A673 (cell line): ENCODE results near the gene CDKL5. TPM values are rescaled to one million over a fixed set of nuclear protein-coding genes. Genes with fewer than 3 reads are reported as not detected.
A peak's percentile ranks its signal among the peaks of the same experiment; 100 is the strongest.
"Not testable (repeated sequence)": the region's sequence is repeated elsewhere in the genome, so short reads cannot be mapped to it uniquely, and the experiment has no call there.

Experiments
- BruUV-seq: library from RNA; stranded (reverse); fragments of 400-500 nt; replicated peaks from 2 replicates; lab custom pipeline; 2021; lab: Mats Ljungman, UMichigan
- CTCF ChIA-PET: fragments of 300-600 bp; sonication (Branson Sonifier 250); formaldehyde crosslinking; loops from one replicate; lab custom pipeline; 2022; ENCODE audit warnings: antibody characterized with exemption; lab: Charles Lee
- POLR2A ChIA-PET: fragments of 300-600 bp; sonication (Branson Sonifier 250); formaldehyde crosslinking; loops from one replicate; lab custom pipeline; 2022; ENCODE audit warnings: antibody characterized with exemption; ENCODE audit not compliant: low non-redundant PET; lab: Charles Lee
- DNase-seq: peaks from one replicate; pipeline ENCODE4 v3.0.0-alpha.2; 2015; ENCODE audit warnings: low spot score
- H3K27ac ChIP-seq: fragments of 200-600 bp; sonication (generic); 2 replicates; pipeline ENCODE4 v1.5.1; 2016; ENCODE audit warnings: mixed run types, low read depth, mild to moderate bottlenecking, mixed read lengths, antibody characterized with exemption, low read length; ENCODE audit not compliant: poor library complexity, severe bottlenecking
- H3K27me3 ChIP-seq: fragments of 200-600 bp; sonication (generic); replicated peaks from 2 replicates; pipeline ENCODE4 v1.6.1; 2017; ENCODE audit warnings: mixed run types, low read depth, mild to moderate bottlenecking, mixed read lengths, antibody characterized with exemption, low read length; ENCODE audit not compliant: insufficient read depth, poor library complexity
- H3K36me3 ChIP-seq: fragments of 200-600 bp; sonication (generic); 2 replicates; pipeline ENCODE4 v1.6.1; 2016; ENCODE audit warnings: mixed run types, mild to moderate bottlenecking, mixed read lengths, antibody characterized with exemption, low read length; ENCODE audit not compliant: insufficient read depth, poor library complexity, severe bottlenecking
- H3K4me1 ChIP-seq: fragments of 200-600 bp; sonication (generic); 2 replicates; pipeline ENCODE4 v1.6.1; 2017; ENCODE audit warnings: mixed run types, mild to moderate bottlenecking, mixed read lengths, antibody characterized with exemption, low read length; ENCODE audit not compliant: insufficient read depth, poor library complexity, severe bottlenecking
- H3K4me3 ChIP-seq: fragments of 200-600 bp; sonication (generic); 2 replicates; pipeline ENCODE4 v1.5.1; 2016; ENCODE audit warnings: low read depth, mixed run types, mild to moderate bottlenecking, mixed read lengths, low read length; ENCODE audit not compliant: poor library complexity, severe bottlenecking
- H3K9me3 ChIP-seq: fragments of 200-600 bp; sonication (generic); 2 replicates; pipeline ENCODE4 v1.6.1; 2016; ENCODE audit warnings: mixed run types, low read depth, mild to moderate bottlenecking, mixed read lengths, antibody characterized with exemption, low read length; ENCODE audit not compliant: poor library complexity, severe bottlenecking
- CTCF ChIP-seq: fragments of 300-800, 200-600 bp; sonication (generic); conservative IDR thresholded peaks from 2 replicates; pipeline ENCODE4 v1.5.1; 2017; ENCODE audit warnings: low read depth, mild to moderate bottlenecking, antibody characterized with exemption, low read length, moderate library complexity, mixed read lengths
- EZH2 ChIP-seq: fragments of 200-600 bp; sonication (generic); IDR thresholded peaks from 2 replicates; pipeline ENCODE4 v1.6.1; 2017; ENCODE audit warnings: borderline replicate concordance, low read depth, mild to moderate bottlenecking, mixed read lengths, antibody characterized with exemption, low read length; ENCODE audit not compliant: poor library complexity, severe bottlenecking
- intact Hi-C: fragments of 100-400 bp; cut with micrococcal nuclease; formaldehyde crosslinking; loops from one replicate; pipeline ENCODE4 v1.10.0; 2022; ENCODE audit not compliant: unreplicated experiment
- total RNA-seq: library from RNA; stranded (reverse); gene quantifications from 2 replicates; pipeline ENCODE4 v1.2.3, GENCODE V29; 2021

The CDKL5 gene
- total RNA-seq, 1 experiment from 2014 or later = 7.5 TPM

- intact Hi-C loops = no loop called here
- Histone ChIP-seq H3K4me3 (no peak overlapping the region), H3K27me3 (no peaks in the 10 kb centered on the region), H3K4me1 (peaks cover 33% of the 10 kb centered on the region), H3K9me3 (no peaks in the 10 kb centered on the region), H3K36me3 (no peaks in the 10 kb centered on the region), H3K27ac (no peak overlapping the region)
- TF ChIP-seq EZH2 = no peak
- TF ChIP-seq CTCF = no peak
- POLR2A ChIA-PET = no interaction called here
- peak; percentile 3 for DNase-seq
- BruUV-seq = no TSS peak
- CTCF ChIA-PET = no interaction called here
Observed at GRCh38 chrX:18578546-18578945, 153.1 kb downstream of the CDKL5 start.

GRCh38 chrX:18579495-18579894 lies 154.1 kb downstream of the CDKL5 start:
- ChIA-PET CTCF (no interaction called here), POLR2A (no interaction called here)
- Histone ChIP-seq H3K9me3 (no peaks in the 10 kb centered on the region), H3K27ac (no peak overlapping the region), H3K36me3 (no peaks in the 10 kb centered on the region), H3K4me1 (peaks cover 39% of the 10 kb centered on the region), H3K27me3 (no peaks in the 10 kb centered on the region), H3K4me3 (no peak overlapping the region)
- TF ChIP-seq CTCF = no peak
- no peak for TF ChIP-seq EZH2
- no peak for DNase-seq
- intact Hi-C loops = no loop called here
- BruUV-seq = no TSS peak

GRCh38 chrX:18582910-18583493 lies 157.6 kb downstream of the CDKL5 start:
- H3K27me3 ChIP-seq = no peaks in the 10 kb centered on the region
- CTCF ChIA-PET = no interaction called here
- peaks cover 39% of the 10 kb centered on the region for H3K4me1 ChIP-seq
- H3K4me3 ChIP-seq = peak overlapping the region; percentile 3
- intact Hi-C loops = loop anchor here (5.0 to 10.0 kb wide), 2 partner anchors 158 to 594 kb away; partner anchors contain the start of gene CDKL5
- POLR2A ChIA-PET = no interaction called here
- H3K36me3 ChIP-seq = no peaks in the 10 kb centered on the region
- H3K27ac ChIP-seq = peak overlapping the region; percentile 77
- H3K9me3 ChIP-seq = no peaks in the 10 kb centered on the region
- no TSS peak for BruUV-seq
- TF ChIP-seq CTCF (no peak), EZH2 (no peak)
- peak; percentile 93 for DNase-seq

- intact Hi-C loops = loop anchor here (10.0 kb wide), 1 partner anchor 164 kb away; the partner anchor contains the start of gene CDKL5
- H3K9me3 ChIP-seq, POLR2A ChIA-PET, BruUV-seq, H3K4me3 ChIP-seq, H3K27me3 ChIP-seq, CTCF ChIA-PET, H3K27ac ChIP-seq, H3K36me3 ChIP-seq, DNase-seq, H3K4me1 ChIP-seq: not testable (repeated sequence)
Observed at GRCh38 chrX:18589292-18589691, 163.9 kb downstream of the CDKL5 start.
